Heart right ventricle (tissue), 16 donors: Measurements from ENCODE around the gene TNK2. TPM values are rescaled to one million over a fixed set of nuclear protein-coding genes. Genes with fewer than 3 reads are reported as not detected.
A peak's percentile ranks its signal among the peaks of the same experiment; 100 is the strongest.

Experiments used
- ATAC-seq, 8 donors: fragments of 200-7000 bp; cut with Tn5 transposase; one replicate each; pipeline ENCODE4 v1.9.1; 2020; ENCODE audit warnings: mild to moderate bottlenecking in 8 of 8, moderate library complexity in 8 of 8, moderate number of reproducible peaks in 1 of 8
- DNase-seq, 2 donors: peaks; one replicate each; pipeline ENCODE4 v3.0.0-alpha.2; 2020
- H3K27ac ChIP-seq, 10 donors: fragments of 200-600 bp; sonication (generic) in 2 of 10; one replicate each; pipeline versions ENCODE4 v1.5.0 to v1.8.0; 2020 to 2022; ENCODE audit warnings: mild to moderate bottlenecking in 3 of 10
- H3K27me3 ChIP-seq, 7 donors: fragments of 200-600 bp; one replicate each; pipeline ENCODE4 v1.8.0; 2021 to 2022; ENCODE audit warnings: mild to moderate bottlenecking in 2 of 7
- H3K36me3 ChIP-seq, 9 donors: fragments of 200-600 bp; sonication (generic) in 1 of 9; one replicate each; pipeline versions ENCODE4 v1.5.0 to v1.8.0; 2020 to 2022; ENCODE audit warnings: mild to moderate bottlenecking in 2 of 9
- H3K4me1 ChIP-seq, 9 donors: fragments of 200-600 bp; sonication (generic) in 1 of 9; one replicate each; pipeline versions ENCODE4 v1.5.0 to v1.8.0; 2020 to 2022; ENCODE audit warnings: mild to moderate bottlenecking in 4 of 9
- H3K4me3 ChIP-seq, 10 donors: fragments of 200-600 bp; sonication (generic) in 2 of 10; one replicate each; pipeline versions ENCODE4 v1.5.0 to v1.8.0; 2020 to 2022; ENCODE audit warnings: mild to moderate bottlenecking in 7 of 10, moderate library complexity in 2 of 10
- H3K9me3 ChIP-seq, 11 donors: fragments of 200-600 bp in 10 of 11; sonication (generic) in 2 of 11; one replicate each; pipeline versions ENCODE4 v1.5.0 to v1.8.0; 2013 to 2022; ENCODE audit warnings: mild to moderate bottlenecking in 2 of 11, control low read depth in 1 of 11, moderate library complexity in 1 of 11
- CTCF ChIP-seq, 9 donors: fragments of 200-600 bp; sonication (generic) in 2 of 9; IDR thresholded peaks; one replicate each; pipeline versions ENCODE4 v1.5.0 to v1.8.0; 2021 to 2022; ENCODE audit warnings: antibody characterized with exemption in 9 of 9, mild to moderate bottlenecking in 5 of 9, moderate library complexity in 1 of 9
- WGBS, 2 donors: extraction: QIAGEN DNeasy Blood & Tissue Kit; methylation state at CpG; one replicate each; pipeline ENCODE4 v1.1.7; 2013; ENCODE audit warnings: inconsistent platforms in 1 of 2; 5-methylcytosine and 5-hydroxymethylcytosine counted together
- intact Hi-C, 10 donors: fragments of 100-400 bp; cut with DNase I; formaldehyde crosslinking; loops; one replicate each; pipeline versions ENCODE4 v1.11.1 to v1.14.2; 2022
- polyA plus RNA-seq, 2 donors: library from polyadenylated mRNA; stranded (reverse); fragments of 200-250 nt; gene quantifications; one replicate each; pipeline ENCODE4 v1.2.3, GENCODE V29; 2013
- total RNA-seq, 10 donors: library from RNA; stranded (reverse); fragmentation: NEBNext Ultra II Directional in 3 of 10; extraction: Animal tissue kit (Norgen Biotek cat#: 25700) in 3 of 10; gene quantifications; one replicate each; pipeline versions ENCODE4 v1.2.1 to v1.2.4, GENCODE V29; 2021 to 2023
- donor health status: Arrhythmogenic right ventricular cardiomyopathy.
- donor health status: ischemic (EF 13 %, LVEDD 7.1; RV severe dilation, severe dysfunction).
- donor health status: healthy with polysubstance abuse.
- donor health status: DM: no; HTN: yes; CAD: no.
- donor health status: DM: no; HTN: no; CAD: no.
- donor health status: ischemic (EF 25% LVEDD 6.9; RV normal size, moderate dysfunction).
- donor health status: ischemic (EF 25% LVEDD 5.7; RV mildly dilated, moderate dysfunction).
- donor health status: healthy.
- donor health status: DM: yes; HTN: yes; CAD: no.
- donor health status: Ischemic cardiomyopathy.
- donor health status: ischemic (EF 35%, LVEDD 5.7; RV mildly dilated, moderate dysfunction).
- donor health status: nonischemic (EF 11% LVEDD 7.7; RV severe dilation, severe dysfunction).
- donor health status: DM: yes; HTN: yes; CAD: no.
- donor health status: PGD.
- donor health status: ischemic (EF 29% LVEDD 5.4; RV normal size, mild dysfunction).
- donor health status: nonischemic (EF 23%, LVEDD 6.1; RV moderate dilation, normal function).

Gene TNK2
- total and polyA plus RNA-seq, 12 donors, result 17.6 to 48.3 (median 32.5) TPM

- intact Hi-C loops, result loop anchor here in 2 of 10 donors (2.0 kb wide), 2 partner anchors 32 to 34 kb away; no protein-coding TSS in a partner anchor
- WGBS, 2 donors, result 0% methylated on average over 51 to 56 of the region's 56 CpGs
- Histone ChIP-seq H3K27me3 (no peaks in the 10 kb centered on the region), H3K4me1 (peaks cover 30 to 79% (median 59%) of the 10 kb centered on the region in 9 donors), H3K9me3 (no peaks in the 10 kb centered on the region), H3K27ac (peak overlapping the region; percentile 79 to 95 (median 92)), H3K4me3 (peak overlapping the region; percentile 69 to 96 (median 80)), H3K36me3 (no peaks in the 10 kb centered on the region)
- DNase-seq (peak; percentile 41 to 57), ATAC-seq (peak; percentile 8 to 40 (median 32))
- no peak for TF ChIP-seq CTCF (IDR thresholded peaks at IDR 0.05)
Measured at GRCh38 chr3:195895078-195895860, 13.1 kb downstream of the TNK2 start.

- TF ChIP-seq CTCF (IDR thresholded peaks at IDR 0.05), result no peak
- Histone ChIP-seq H3K27me3 (no peaks in the 10 kb centered on the region), H3K4me3 (peak overlapping the region in 3 of 10 donors; percentile 82 to 96 (median 89)), H3K27ac (peak overlapping the region in 7 of 10 donors; percentile 14 to 94 (median 88)), H3K36me3 (no peaks in the 10 kb centered on the region), H3K4me1 (peaks cover 30 to 81% (median 64%) of the 10 kb centered on the region in 9 donors), H3K9me3 (no peaks in the 10 kb centered on the region)
- WGBS, 2 donors, result 82 to 84% methylated on average over 8 of the region's 8 CpGs
- intact Hi-C loops, result loop anchor here (1.0 to 5.0 kb wide), 5 partner anchors 29 to 37 kb away; no protein-coding TSS in a partner anchor
- ATAC-seq, result no peak
- no peak for DNase-seq
Measured at GRCh38 chr3:195893916-195894465, 14.4 kb downstream of the TNK2 start.

- Histone ChIP-seq H3K9me3 (no peaks in the 10 kb centered on the region), H3K27me3 (no peaks in the 10 kb centered on the region), H3K4me1 (peaks cover 30 to 84% (median 64%) of the 10 kb centered on the region in 9 donors), H3K27ac (peak overlapping the region in 7 of 10 donors; percentile 58 to 94 (median 88)), H3K36me3 (no peaks in the 10 kb centered on the region), H3K4me3 (peak overlapping the region in 1 of 10 donors; percentile 42)
- ATAC-seq (no peak), DNase-seq (peak in 1 of 2 donors; percentile 15)
- TF ChIP-seq CTCF (IDR thresholded peaks at IDR 0.05), result no peak
- intact Hi-C loops, result loop anchor here in 2 of 10 donors (2.0 to 5.0 kb wide), 2 partner anchors 29 to 36 kb away; no protein-coding TSS in a partner anchor
- WGBS, 2 donors, result 32 to 42% methylated on average over 4 of the region's 4 CpGs
Measured at GRCh38 chr3:195893516-195893915, 14.8 kb downstream of the TNK2 start.

- TF ChIP-seq CTCF (IDR thresholded peaks at IDR 0.05), result no peak
- H3K27ac ChIP-seq, result peak overlapping the region in 9 of 10 donors; percentile 41 to 94 (median 81)
- 11 to 13% methylated on average over 9 of the region's 9 CpGs for WGBS, 2 donors
- peaks cover 30 to 89% (median 67%) of the 10 kb centered on the region in 9 donors for H3K4me1 ChIP-seq
- DNase-seq (peak; percentile 69 to 82), ATAC-seq (peak; percentile 9 to 75 (median 54))
- H3K4me3 ChIP-seq, result peak overlapping the region in 9 of 10 donors; percentile 8 to 48 (median 44)
- H3K36me3 ChIP-seq, result peaks cover 0 to 2% (median 0%) of the 10 kb centered on the region in 9 donors
- H3K27me3 ChIP-seq, result no peaks in the 10 kb centered on the region
- H3K9me3 ChIP-seq, result no peaks in the 10 kb centered on the region
- intact Hi-C loops, result loop anchor here in 2 of 10 donors (2.0 to 5.0 kb wide), 2 partner anchors 28 to 36 kb away; no protein-coding TSS in a partner anchor
Measured at GRCh38 chr3:195893044-195893395, 15.3 kb downstream of the TNK2 start.
